HAP-1 (cell line): Measurements from ENCODE around the gene MRPL58.
A peak's percentile ranks its signal among the peaks of the same experiment; 100 is the strongest.
"Not testable (repeated sequence)": the region's sequence is repeated elsewhere in the genome, so short reads cannot be mapped to it uniquely, and the experiment has no call there.

Experiments used
- DNase-seq, 2 experiments: peaks; one replicate each; pipeline ENCODE4 v3.0.0-alpha.2; 2016 to 2020; ENCODE audit warnings: low spot score in 2 of 2
- H3K27me3 ChIP-seq: fragments of 250-450 bp; sonication (Bioruptor Pico); 2 replicates; pipeline ENCODE4 v1.5.1; 2020; ENCODE audit warnings: low read depth, mild to moderate bottlenecking, moderate library complexity
- H3K36me3 ChIP-seq: fragments of 250-450 bp; sonication (Bioruptor Pico); replicated peaks from 2 replicates; pipeline ENCODE4 v1.5.1; 2020; ENCODE audit warnings: mild to moderate bottlenecking
- H3K4me1 ChIP-seq: fragments of 250-450 bp; sonication (Bioruptor Pico); 2 replicates; pipeline ENCODE4 v1.5.1; 2020; ENCODE audit warnings: mild to moderate bottlenecking
- H3K4me3 ChIP-seq: fragments of 250-450 bp; sonication (Bioruptor Pico); 2 replicates; pipeline ENCODE4 v1.5.1; 2020; ENCODE audit warnings: mild to moderate bottlenecking, moderate library complexity
- H3K9me3 ChIP-seq: fragments of 250-450 bp; sonication (Bioruptor Pico); 2 replicates; pipeline ENCODE4 v1.5.1; 2020; ENCODE audit warnings: mild to moderate bottlenecking, moderate library complexity
- in situ Hi-C: fragments of 300-500 bp; cut with MboI; formaldehyde crosslinking; loops from 3 replicates; pipeline ENCODE4 v1.14.3; 2020; ENCODE audit warnings: low sequenced_read_pairs, inconsistent platforms, mixed read lengths

The MRPL58 gene

GRCh38 chr17:75033346-75034235 lies 21.1 kb downstream of the MRPL58 start:
- no peaks in the 10 kb centered on the region for H3K27me3 ChIP-seq
- H3K9me3 ChIP-seq = no peaks in the 10 kb centered on the region
- H3K36me3 ChIP-seq = peaks cover 4% of the 10 kb centered on the region
- DNase-seq = peak; percentile 88 to 98
- in situ Hi-C loops = no loop called here
- H3K4me3 ChIP-seq = peak overlapping the region; percentile 58
- peaks cover 10% of the 10 kb centered on the region for H3K4me1 ChIP-seq

- peaks cover 12% of the 10 kb centered on the region for H3K36me3 ChIP-seq
- H3K27me3 ChIP-seq = no peaks in the 10 kb centered on the region
- no peaks in the 10 kb centered on the region for H3K9me3 ChIP-seq
- DNase-seq = peak; percentile 88 to 96
- in situ Hi-C loops = no loop called here
- H3K4me3 ChIP-seq = peak overlapping the region; percentile 58
- peaks cover 10% of the 10 kb centered on the region for H3K4me1 ChIP-seq
These were observed 21.9 kb downstream of the MRPL58 start for GRCh38 chr17:75034236-75034908.

GRCh38 chr17:75036643-75037268 lies 24.3 kb downstream of the MRPL58 start:
- Histone ChIP-seq H3K4me3 (no peak overlapping the region), H3K4me1 (peaks cover 10% of the 10 kb centered on the region), H3K36me3 (peaks cover 30% of the 10 kb centered on the region), H3K27me3 (no peaks in the 10 kb centered on the region), H3K9me3 (no peaks in the 10 kb centered on the region)
- in situ Hi-C loops = no loop called here
- DNase-seq = peak in 1 of 2 experiments; percentile 38

- Histone ChIP-seq H3K27me3 (no peaks in the 10 kb centered on the region), H3K4me1 (peaks cover 5% of the 10 kb centered on the region; the same call in 1 of the 2 replicates), H3K4me3 (no peak overlapping the region), H3K36me3 (peaks cover 35% of the 10 kb centered on the region), H3K9me3 (no peaks in the 10 kb centered on the region)
- DNase-seq = no peak
- in situ Hi-C loops = no loop called here
These were observed 26.8 kb downstream of the MRPL58 start for GRCh38 chr17:75039238-75039637.

GRCh38 chr17:75041656-75042280 lies 29.3 kb downstream of the MRPL58 start:
- H3K27me3 ChIP-seq = no peaks in the 10 kb centered on the region
- peaks cover 9% of the 10 kb centered on the region; the same call in 1 of the 2 replicates for H3K4me1 ChIP-seq
- in situ Hi-C loops = no loop called here
- H3K4me3 ChIP-seq = no peak overlapping the region
- peaks cover 39% of the 10 kb centered on the region for H3K36me3 ChIP-seq
- H3K9me3 ChIP-seq = no peaks in the 10 kb centered on the region
- DNase-seq = no peak

GRCh38 chr17:75043789-75044188 lies 31.3 kb downstream of the MRPL58 start:
- DNase-seq, H3K4me3 ChIP-seq, in situ Hi-C loops, H3K9me3 ChIP-seq, H3K27me3 ChIP-seq: not testable (repeated sequence)
- Histone ChIP-seq H3K36me3 (peaks cover 36% of the 10 kb centered on the region), H3K4me1 (peaks cover 19% of the 10 kb centered on the region)

- Histone ChIP-seq H3K36me3 (peaks cover 30% of the 10 kb centered on the region), H3K9me3 (no peaks in the 10 kb centered on the region), H3K4me3 (no peak overlapping the region), H3K27me3 (no peaks in the 10 kb centered on the region), H3K4me1 (peaks cover 20% of the 10 kb centered on the region)
- DNase-seq = no peak
- in situ Hi-C loops = no loop called here
These were observed 32.2 kb downstream of the MRPL58 start for GRCh38 chr17:75044716-75045115.

- in situ Hi-C loops = not testable (repeated sequence)
These were observed 33.5 kb downstream of the MRPL58 start for GRCh38 chr17:75045946-75046406.

GRCh38 chr17:75046407-75047289 lies 34.2 kb downstream of the MRPL58 start, which contains the start of the genes ATP5PD and KCTD2:
Gene ATP5PD (minus strand): TSS chr17:75046969. CDS start chr17:75042650, 4,319 bp downstream.
Gene KCTD2 (plus strand): TSS chr17:75047225. CDS start chr17:75047251, 26 bp downstream.
- H3K9me3 ChIP-seq = no peaks in the 10 kb centered on the region
- H3K27me3 ChIP-seq = no peaks in the 10 kb centered on the region
- peaks cover 21% of the 10 kb centered on the region for H3K4me1 ChIP-seq
- in situ Hi-C loops = no loop called here
- DNase-seq = peak; percentile 92 to 97
- H3K36me3 ChIP-seq = peaks cover 21% of the 10 kb centered on the region
- H3K4me3 ChIP-seq = peak within 1 kb of the TSS; percentile 99

More at GRCh38 chr17:75045946-75046406, 33.5 kb downstream of the MRPL58 start:
- not testable (repeated sequence) for H3K9me3 ChIP-seq, H3K27me3 ChIP-seq
- Histone ChIP-seq H3K4me1 (peaks cover 20% of the 10 kb centered on the region), H3K4me3 (peak overlapping the region; percentile 99), H3K36me3 (peaks cover 23% of the 10 kb centered on the region)
- DNase-seq = peak in 1 of 2 experiments; percentile 53

GRCh38 chr17:75047398-75048098 lies 35.1 kb downstream of the MRPL58 start:
- H3K4me3 ChIP-seq = peak overlapping the region; percentile 99
- in situ Hi-C loops = no loop called here
- H3K4me1 ChIP-seq = peaks cover 22% of the 10 kb centered on the region
- peaks cover 22% of the 10 kb centered on the region for H3K36me3 ChIP-seq
- H3K9me3 ChIP-seq = no peaks in the 10 kb centered on the region
- peak in 1 of 2 experiments; percentile 44 for DNase-seq
- no peaks in the 10 kb centered on the region for H3K27me3 ChIP-seq

- in situ Hi-C loops = no loop called here
- peak overlapping the region; percentile 99 for H3K4me3 ChIP-seq
- H3K36me3 ChIP-seq = peaks cover 31% of the 10 kb centered on the region
- H3K4me1 ChIP-seq = peaks cover 22% of the 10 kb centered on the region
- no peaks in the 10 kb centered on the region for H3K27me3 ChIP-seq
- DNase-seq = no peak
- no peaks in the 10 kb centered on the region for H3K9me3 ChIP-seq
These were observed 35.9 kb downstream of the MRPL58 start for GRCh38 chr17:75048249-75048878.

GRCh38 chr17:75049057-75049456 lies 36.6 kb downstream of the MRPL58 start:
- Histone ChIP-seq H3K9me3 (no peaks in the 10 kb centered on the region), H3K4me3 (no peak overlapping the region), H3K27me3 (no peaks in the 10 kb centered on the region), H3K4me1 (peaks cover 22% of the 10 kb centered on the region), H3K36me3 (peaks cover 35% of the 10 kb centered on the region)
- no peak for DNase-seq
- in situ Hi-C loops = no loop called here
